ENCODE measurements around the gene FAM9C.
A peak's percentile ranks its signal among the peaks of the same experiment; 100 is the strongest.

The FAM9C gene

DNA sequence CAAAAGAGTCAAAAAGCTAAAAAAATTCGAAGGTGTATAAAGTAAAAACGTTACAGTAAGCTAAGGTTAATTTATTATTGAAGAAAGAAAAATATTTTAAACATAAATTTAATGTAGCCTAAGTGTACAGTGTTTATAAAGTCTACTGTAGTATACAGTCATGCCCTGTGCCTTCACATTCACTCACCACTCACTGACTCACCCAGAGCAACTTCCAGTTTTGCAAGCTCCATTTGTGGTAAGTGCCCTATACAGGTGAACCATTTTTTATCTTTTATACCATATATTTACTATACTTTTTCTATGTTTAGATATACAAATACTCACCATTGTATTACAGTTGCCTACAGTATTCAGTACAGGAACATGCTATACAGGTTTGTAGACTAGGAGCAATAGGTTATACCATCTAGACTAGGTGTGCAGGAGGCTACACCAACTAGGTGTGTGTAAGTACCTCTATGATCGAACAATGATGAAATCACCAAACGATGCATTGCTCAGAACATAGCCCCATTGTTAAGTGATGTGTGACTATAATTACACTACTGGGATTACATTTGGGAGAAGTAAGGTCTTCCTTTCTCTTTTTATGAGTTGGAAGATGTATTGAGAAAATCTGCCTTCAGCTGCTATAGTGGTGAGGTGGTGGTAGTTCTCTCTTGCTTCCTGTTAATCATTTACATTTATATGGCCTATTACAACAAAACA lies 42.3 kb downstream of the FAM9C start:
- DNase-seq = no peak

DNA sequence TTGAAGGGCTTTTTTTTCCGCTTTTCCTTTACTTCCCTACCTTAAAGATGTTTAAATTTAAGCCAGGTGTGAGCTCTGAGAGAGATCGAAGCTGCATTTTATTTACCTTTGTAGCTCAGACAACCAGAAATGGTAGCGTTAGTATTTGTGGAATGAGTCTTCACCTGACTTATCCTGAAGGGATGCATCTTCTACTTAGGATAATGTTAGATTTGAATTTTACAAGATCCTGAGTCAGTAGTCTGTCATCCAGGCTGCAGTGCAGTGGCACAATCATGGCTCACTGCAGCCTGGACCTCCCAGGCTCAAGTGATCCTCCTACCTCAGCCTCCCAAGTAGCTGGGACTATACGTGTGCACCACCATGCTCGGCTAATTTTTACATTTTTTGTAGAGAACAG lies 43.3 kb downstream of the FAM9C start:
- no peak for DNase-seq

DNA sequence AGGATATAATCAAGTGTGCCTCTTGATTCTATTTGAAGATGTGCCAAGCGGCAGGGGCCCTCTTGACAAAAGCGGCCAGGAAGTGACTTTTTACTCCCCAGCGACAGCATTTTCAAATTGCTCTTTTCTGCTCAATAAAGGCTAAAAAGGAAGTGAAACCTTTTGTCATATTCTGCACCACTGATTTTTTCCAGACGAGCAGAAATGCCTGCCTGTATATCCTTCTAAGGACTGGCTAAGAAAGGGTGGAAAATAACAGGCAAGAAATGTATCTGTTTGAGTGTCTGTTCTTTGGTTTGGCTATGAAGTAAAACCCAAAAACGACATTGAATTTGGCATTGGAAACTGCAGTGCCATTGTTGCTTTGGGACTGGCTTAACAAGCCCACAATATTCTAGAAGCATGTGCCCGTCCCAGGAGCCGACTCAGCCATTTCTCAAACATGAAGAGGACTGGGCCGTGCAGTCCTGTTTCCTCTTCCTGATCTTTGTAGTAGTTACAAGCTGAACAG lies 44.1 kb downstream of the FAM9C start:
- DNase-seq = no peak

DNA sequence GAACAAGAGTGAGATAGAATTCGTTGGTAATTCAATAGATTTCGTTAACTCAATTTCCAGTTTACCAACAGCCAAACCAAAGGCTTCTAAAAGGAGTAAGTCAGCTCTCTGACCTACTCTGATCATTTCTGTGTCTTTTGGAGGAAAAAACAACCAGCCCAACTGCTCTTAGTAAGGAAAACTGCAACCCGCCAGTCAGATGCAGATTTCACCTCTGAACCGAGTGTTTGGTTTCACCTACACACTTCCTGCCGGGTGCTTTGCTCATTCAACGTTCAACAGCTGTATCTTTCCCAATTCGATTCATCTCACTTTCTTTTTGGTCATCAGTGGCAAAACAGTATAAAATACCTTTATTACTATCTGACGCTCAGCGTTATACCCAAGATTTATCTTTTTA lies 45.0 kb downstream of the FAM9C start:
- DNase-seq = no peak

DNA sequence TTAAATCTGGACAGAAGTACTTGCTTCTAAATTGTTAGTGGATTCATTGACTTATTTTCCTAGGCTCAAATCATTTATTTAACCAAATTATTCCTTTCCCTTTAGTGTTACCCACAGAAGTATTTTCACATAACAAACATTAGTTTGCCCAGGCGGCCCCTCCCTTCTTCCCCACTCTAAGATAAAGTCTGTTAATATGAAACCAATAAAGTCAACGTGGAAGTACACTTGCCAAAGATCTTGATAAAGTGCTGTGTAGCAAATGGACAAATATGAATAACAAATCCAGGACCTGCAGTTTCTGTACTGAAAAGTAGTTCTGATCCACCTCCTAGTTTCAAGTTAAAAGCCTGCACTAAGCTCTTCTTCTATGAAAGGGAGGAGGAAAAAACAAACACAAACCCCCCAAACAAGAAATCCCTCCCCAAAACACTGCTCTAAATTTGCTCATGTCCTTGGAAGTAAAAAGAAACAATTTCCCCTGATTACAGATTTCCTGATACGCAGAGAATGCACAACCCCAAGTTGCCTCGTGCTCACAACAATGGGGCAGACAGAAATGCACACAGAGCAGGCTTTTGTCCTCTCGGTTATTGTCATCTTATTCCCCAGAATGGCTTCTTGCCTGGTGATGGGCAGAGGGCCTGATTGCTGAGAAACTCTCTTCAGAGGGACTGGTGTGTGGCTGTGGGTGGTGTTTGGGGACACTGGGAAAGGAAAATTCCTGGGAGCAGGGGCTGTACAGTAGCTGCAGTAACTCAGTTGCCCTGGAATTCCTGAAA lies 46.3 kb downstream of the FAM9C start:
- peak; percentile 17 for DNase-seq

DNA sequence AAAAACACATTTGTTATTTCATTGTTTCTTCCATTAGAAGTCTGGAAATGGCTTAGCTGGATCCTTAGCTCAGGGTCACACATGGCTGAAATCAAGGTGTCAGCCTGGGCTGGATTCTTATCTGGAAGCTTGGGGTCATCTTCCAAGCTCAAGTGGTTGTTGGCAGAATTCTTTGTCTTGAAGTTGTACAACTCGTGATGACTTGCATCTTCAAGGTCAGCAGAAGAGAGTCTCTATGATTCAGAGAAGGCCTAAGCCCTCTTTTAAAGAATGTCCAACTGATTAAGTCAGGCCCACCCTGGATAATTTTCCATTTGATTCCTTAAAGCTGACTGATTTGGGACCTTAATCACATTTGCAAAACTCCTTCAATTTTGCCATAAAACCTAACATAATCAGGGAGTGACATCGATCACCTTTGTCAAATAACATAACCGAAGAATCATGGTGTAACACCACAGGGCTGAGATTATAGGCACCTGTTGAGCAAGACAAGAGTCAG lies 47.4 kb downstream of the FAM9C start:
- DNase-seq = no peak

DNA sequence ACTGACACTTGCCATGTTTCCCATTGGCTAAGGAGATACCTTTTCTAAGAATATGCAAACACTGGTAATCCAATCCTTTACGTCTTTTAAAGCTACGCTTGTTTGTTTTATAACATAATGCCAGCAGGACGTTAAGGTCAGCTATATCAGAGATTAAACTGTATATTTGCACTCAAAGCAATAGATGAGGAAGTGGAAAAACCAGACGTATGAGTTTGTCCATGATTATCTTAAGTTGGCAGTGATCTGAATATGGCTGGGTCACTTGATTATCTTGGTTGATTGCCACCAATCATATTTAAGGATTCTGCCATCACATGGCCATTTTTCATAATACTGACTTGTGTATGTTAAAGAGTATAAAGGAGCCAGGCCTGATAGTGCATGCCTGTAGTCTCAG lies 50.1 kb downstream of the FAM9C start:
- no peak for DNase-seq

DNA sequence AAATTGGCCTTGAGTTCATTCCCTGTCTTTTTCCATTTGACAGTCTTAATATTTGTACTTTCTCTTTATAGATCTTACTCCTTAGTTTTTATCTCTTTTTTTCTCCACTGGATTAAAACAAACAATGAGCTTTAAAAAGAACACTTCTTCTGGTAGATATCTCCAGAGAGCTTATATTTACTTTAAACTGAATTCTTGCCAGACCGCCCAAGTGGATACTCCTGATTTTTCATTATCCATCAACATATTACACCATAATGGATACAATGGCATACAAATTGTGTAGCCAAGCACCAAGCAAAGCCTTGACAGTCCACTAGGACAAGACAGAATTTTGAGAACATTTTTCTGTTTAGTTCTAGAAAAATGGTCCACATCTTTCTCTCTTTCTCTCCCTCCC lies 50.6 kb downstream of the FAM9C start:
- no peak for DNase-seq

DNA sequence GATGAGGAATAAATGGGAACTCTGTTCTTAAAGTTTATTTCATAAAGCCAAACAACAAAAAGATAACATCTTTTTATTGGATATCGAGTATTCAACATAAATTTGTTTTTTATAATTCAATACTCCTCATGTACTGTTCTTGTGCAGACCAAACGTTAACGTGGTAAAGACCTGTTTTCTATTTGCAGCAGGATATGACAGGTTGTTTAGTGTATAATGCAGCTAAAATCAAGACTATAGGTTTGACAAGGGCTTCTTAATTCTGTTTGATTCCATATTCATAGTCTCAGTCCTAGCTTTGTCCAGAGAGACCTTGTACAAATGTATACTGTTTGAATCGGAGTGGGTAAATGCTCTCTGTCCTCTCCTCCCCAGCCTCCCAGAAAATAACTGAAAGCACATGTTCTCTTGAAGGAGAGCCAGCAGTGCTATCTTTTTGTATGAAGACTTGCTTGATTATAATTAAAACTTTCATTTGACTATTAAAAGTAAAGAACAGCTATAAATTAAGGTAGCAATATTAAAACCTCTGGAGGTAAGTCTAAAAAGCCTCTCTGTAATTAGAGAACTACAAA lies 51.8 kb downstream of the FAM9C start:
- no peak for DNase-seq

DNA sequence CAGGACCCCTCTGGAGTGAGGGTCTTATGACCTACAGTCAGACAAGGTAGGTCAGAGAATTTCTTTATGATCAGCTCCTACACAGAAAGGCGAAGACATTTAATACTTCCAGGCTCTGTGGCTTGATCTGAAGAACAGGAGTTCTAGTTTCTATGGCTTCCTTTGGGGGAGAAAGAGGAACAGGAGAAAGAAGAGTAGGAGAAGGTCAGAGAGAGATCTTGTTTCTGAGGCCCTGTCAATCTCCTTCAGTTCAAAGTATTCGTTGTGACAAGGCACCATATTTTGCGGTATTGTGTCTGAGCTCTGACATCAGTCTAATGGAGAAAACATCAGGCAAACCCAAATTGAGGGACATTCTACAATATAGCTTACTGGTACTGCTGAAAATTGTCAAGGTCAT lies 52.8 kb downstream of the FAM9C start:
- DNase-seq = no peak

DNA sequence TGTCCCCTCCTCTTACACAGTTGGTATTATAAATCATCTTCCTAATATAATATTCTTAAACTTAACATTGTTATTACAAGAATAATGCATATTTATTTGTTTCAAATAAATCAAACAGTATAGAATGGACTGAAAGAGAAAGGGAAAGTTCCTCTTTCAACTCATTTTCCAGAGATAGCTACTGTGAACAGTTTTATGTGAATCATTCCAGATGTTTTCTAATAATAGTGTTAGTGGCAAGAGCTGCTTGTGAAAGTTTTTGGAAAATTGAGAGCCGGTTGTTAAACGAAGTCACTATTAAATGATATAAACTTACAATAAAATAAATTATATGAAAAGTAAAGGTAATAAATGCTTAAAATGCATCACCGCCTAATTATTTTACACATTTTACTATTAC lies 55.0 kb downstream of the FAM9C start:
- DNase-seq = no peak

DNA sequence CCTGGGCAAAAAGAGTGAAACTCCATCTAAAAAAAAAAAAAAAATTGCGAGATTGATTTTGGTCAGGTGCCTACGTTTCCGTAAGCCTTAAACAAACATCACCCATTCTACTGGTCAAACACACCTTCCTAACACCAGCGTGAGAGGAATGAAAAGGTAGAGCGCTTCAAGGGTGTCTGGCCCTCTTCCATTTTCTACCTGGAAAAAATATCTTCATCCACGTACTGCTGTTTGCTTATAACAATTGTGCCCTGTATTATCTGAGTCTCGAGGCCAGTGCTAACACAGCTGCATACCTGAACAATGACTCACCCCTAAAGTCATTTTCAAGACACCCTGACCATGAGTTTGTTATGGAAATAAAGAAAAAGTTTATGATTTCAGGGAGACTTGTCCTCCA lies 55.6 kb downstream of the FAM9C start:
- DNase-seq = peak; percentile 93

DNA sequence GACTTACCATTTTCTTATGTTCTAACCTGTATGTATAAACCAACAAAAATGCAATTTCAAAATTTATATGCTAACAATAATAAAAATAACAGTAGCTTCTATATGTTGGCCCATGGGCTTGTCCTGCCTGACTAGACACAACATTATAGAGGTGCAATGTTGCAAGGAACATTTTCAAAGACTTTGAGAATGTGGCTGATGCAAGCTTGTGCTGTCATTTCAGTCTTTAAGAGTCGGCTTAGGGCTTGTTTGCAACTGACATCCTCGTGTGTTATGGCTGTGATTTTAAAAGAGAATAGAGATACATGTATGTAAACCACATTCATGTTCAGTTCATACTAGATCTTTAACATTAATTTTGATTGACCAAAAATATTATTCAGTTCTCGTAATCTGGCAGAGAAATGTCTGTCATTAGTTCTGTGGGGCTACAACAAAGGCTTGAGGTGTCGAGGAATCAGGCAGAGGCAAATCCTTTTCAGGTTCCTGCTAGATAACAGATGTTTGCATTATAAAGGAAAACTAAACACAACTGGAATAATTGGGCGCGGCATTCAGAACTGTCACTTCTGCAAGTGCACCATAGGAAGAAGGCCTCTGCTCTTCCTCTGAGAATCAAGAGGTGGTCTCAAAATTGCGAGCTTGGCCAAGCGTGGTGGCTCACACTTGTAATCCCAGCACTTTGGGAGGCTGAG lies 56.4 kb downstream of the FAM9C start:
- peak; percentile 56 for DNase-seq

DNA sequence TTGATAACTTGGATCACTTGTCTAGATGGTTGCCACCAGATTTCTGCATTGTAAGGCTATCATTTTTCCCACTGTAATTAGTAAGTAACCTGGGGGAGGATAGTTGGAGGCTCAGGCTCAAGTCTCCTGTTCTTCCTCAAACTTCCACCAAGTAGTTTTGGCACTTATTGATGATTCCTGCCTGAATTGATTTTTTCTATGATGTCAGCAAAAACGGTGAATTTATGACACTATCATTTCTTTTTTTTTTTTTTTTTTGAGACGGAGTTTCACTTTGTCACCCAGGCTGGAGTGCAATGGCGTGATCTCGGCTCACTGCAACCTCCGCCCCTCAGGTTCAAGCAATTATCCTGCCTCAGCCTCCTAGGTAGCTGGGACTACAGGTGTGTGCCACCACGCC lies 57.1 kb downstream of the FAM9C start:
- no peak for DNase-seq

DNA sequence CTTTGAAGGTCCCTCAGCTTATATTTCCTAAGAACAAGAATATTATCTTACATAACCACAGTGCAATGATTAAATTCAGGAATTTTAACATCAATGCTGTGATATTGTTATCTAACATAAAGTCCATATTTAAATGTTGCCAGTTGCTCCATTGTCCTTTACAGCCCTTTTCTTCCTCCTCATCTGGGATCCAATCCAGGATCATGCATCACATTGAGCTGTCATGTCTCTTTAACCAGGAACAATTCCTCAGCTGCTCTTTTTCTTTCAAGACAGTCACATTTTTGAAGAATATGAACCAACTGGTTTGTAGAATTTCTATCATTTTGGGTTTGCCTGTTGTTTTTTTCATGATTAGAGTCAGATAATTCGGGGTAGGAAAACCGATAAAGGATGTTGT lies 57.5 kb downstream of the FAM9C start:
- no peak for DNase-seq

DNA sequence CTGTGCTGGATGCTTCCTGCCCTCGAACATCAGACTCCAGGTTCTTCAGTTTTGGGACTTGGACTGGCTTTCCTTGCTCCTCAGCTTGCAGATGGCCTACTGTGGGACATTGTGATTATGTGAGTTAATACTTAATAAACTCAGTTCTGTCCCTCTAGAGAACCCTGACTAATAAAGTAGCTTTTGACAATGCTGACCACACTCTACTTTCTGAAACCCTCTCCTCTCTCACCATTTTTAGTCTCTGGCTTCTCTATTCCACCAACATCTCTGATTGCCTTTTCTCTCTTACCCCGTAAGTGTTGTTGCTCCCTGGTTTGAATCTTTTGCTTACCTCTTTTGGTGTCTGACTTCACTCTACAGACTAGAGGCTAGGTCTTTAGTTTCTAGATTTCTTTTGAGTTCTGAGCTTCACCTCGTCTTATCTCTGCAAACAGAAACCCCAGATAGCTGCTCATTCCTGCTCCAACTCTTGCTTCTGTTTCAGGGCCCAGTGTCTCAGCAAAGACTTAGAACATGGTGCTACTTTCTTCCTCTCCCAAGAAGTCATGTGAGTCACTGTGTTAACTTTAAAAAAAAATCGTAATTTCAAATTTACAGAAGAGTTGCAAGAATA lies 58.1 kb downstream of the FAM9C start:
- no peak for DNase-seq
